Aorta (tissue), 5 donors: ENCODE measurements around the gene E2F2. TPM values are rescaled to one million over a fixed set of nuclear protein-coding genes. Genes with fewer than 3 reads are reported as not detected.

Source experiments
- ATAC-seq: fragments of 200-7000 bp; cut with Tn5 transposase; one replicate; pipeline ENCODE4 v1.9.1; 2022; ENCODE audit warnings: moderate library complexity; ENCODE audit not compliant: low FRiP score
- DNase-seq, 2 donors: peaks; one replicate each; pipeline ENCODE4 v3.0.0-alpha.2; 2020
- H3K27ac ChIP-seq, 2 donors: one replicate each; pipeline ENCODE4 v1.5.1; 2013; ENCODE audit warnings: low read length in 2 of 2, mild to moderate bottlenecking in 2 of 2, moderate library complexity in 2 of 2, control low read depth in 1 of 2, inconsistent platforms in 1 of 2, low read depth in 1 of 2
- H3K27me3 ChIP-seq, 2 donors: one replicate each; pipeline ENCODE4 v1.6.1; 2013; ENCODE audit warnings: control low read depth in 1 of 2, low read length in 1 of 2, mild to moderate bottlenecking in 1 of 2, moderate library complexity in 1 of 2; ENCODE audit not compliant: insufficient read depth in 2 of 2, control insufficient read depth in 1 of 2
- H3K36me3 ChIP-seq, 2 donors: one replicate each; pipeline ENCODE4 v1.6.1; 2013; ENCODE audit warnings: control low read depth in 1 of 2, low read length in 1 of 2, mild to moderate bottlenecking in 1 of 2; ENCODE audit not compliant: insufficient read depth in 2 of 2, control insufficient read depth in 1 of 2
- H3K4me1 ChIP-seq, 2 donors: one replicate each; pipeline ENCODE4 v1.6.1; 2013; ENCODE audit warnings: low read length in 2 of 2, control low read depth in 1 of 2, mild to moderate bottlenecking in 1 of 2, moderate library complexity in 1 of 2; ENCODE audit not compliant: insufficient read depth in 2 of 2, control insufficient read depth in 1 of 2
- H3K4me3 ChIP-seq, 2 donors: one replicate each; pipeline ENCODE4 v1.5.1; 2013; ENCODE audit warnings: low read length in 2 of 2, control low read depth in 1 of 2, mild to moderate bottlenecking in 1 of 2
- H3K9me3 ChIP-seq: one replicate; pipeline ENCODE4 v1.6.1; 2013; ENCODE audit warnings: mild to moderate bottlenecking, low read length; ENCODE audit not compliant: control insufficient read depth
- WGBS, 2 donors: extraction: QIAGEN DNeasy Blood & Tissue Kit; methylation state at CpG; one replicate each; pipeline ENCODE4 v1.1.7; 2013; 5-methylcytosine and 5-hydroxymethylcytosine counted together
- intact Hi-C, 2 donors: fragments of 100-400 bp; cut with DNase I; formaldehyde crosslinking; loops; one replicate each; pipeline versions ENCODE4 v1.14.2 to v1.15.0; 2022
- polyA plus RNA-seq, 2 donors: library from polyadenylated mRNA; stranded (reverse); fragments of 200-250 nt; gene quantifications; one replicate each; pipeline ENCODE4 v1.2.3, GENCODE V29; 2013
- total RNA-seq, 2 donors: library from RNA; stranded (reverse); fragmentation: NEBNext Ultra II Directional; extraction: Animal tissue kit (Norgen Biotek cat#: 25700); gene quantifications; one replicate each; pipeline ENCODE4 v1.2.1, GENCODE V29; 2021
- donor health status: healthy with polysubstance abuse.
- donor health status: Bipolar disorder and iron deficiency.
- donor health status: DM: no; HTN: no; CAD: no.
- donor health status: DM: no; HTN: no; CAD: no.
- donor health status: DM: yes; HTN: yes; CAD: no.

E2F2 gene
- total and polyA plus RNA-seq, 4 donors, result 0.42 to 0.96 (median 0.50) TPM; not detected in 1

GRCh38 chr1:23564529-23565122 is 33.6 kb upstream of the E2F2 start:
- Histone ChIP-seq H3K4me1 (peaks cover 0 to 5% of the 10 kb centered on the region in 2 donors), H3K27ac (peak overlapping the region; percentile 78 to 88), H3K4me3 (no peak overlapping the region), H3K27me3 (no peaks in the 10 kb centered on the region), H3K36me3 (no peaks in the 10 kb centered on the region), H3K9me3 (no peaks in the 10 kb centered on the region)
- WGBS, 2 donors, result 10 to 14% methylated on average over 10 of the region's 10 CpGs
- ATAC-seq (no peak), DNase-seq (no peak)
- intact Hi-C loops, result no loop called here

GRCh38 chr1:23563755-23564374 is 32.8 kb upstream of the E2F2 start:
- DNase-seq, result no peak
- H3K27me3 ChIP-seq, result no peaks in the 10 kb centered on the region
- H3K4me3 ChIP-seq, result no peak overlapping the region
- intact Hi-C loops, result no loop called here
- no peak for ATAC-seq
- H3K4me1 ChIP-seq, result peaks cover 0 to 5% of the 10 kb centered on the region in 2 donors
- H3K36me3 ChIP-seq, result no peaks in the 10 kb centered on the region
- 84 to 87% methylated on average over 3 of the region's 3 CpGs for WGBS, 2 donors
- H3K27ac ChIP-seq, result peak overlapping the region; percentile 78 to 88
- H3K9me3 ChIP-seq, result no peaks in the 10 kb centered on the region

- no peak for DNase-seq
- intact Hi-C loops, result no loop called here
- H3K36me3 ChIP-seq, result no peaks in the 10 kb centered on the region
- no peaks in the 10 kb centered on the region for H3K27me3 ChIP-seq
- no peaks in the 10 kb centered on the region for H3K9me3 ChIP-seq
- H3K27ac ChIP-seq, result peak overlapping the region; percentile 78 to 98
- 38 to 45% methylated on average over 9 of the region's 9 CpGs for WGBS, 2 donors
- peaks cover 0 to 5% of the 10 kb centered on the region in 2 donors for H3K4me1 ChIP-seq
- no peak overlapping the region for H3K4me3 ChIP-seq
- no peak for ATAC-seq
Measured at GRCh38 chr1:23563003-23563402, 32.0 kb upstream of the E2F2 start.

- ATAC-seq (peak; percentile 89), DNase-seq (peak; percentile 98 to 99)
- no peaks in the 10 kb centered on the region for H3K36me3 ChIP-seq
- intact Hi-C loops, result loop anchor here in 1 of 2 donors (1.0 kb wide), 1 partner anchor 15 kb away; no protein-coding TSS in a partner anchor
- H3K27me3 ChIP-seq, result no peaks in the 10 kb centered on the region
- no peak overlapping the region for H3K4me3 ChIP-seq
- WGBS, 2 donors, result 1% methylated on average over 19 of the region's 19 CpGs
- peak overlapping the region; percentile 84 to 100 for H3K27ac ChIP-seq
- no peaks in the 10 kb centered on the region for H3K9me3 ChIP-seq
- peaks cover 0 to 5% of the 10 kb centered on the region in 2 donors for H3K4me1 ChIP-seq
Measured at GRCh38 chr1:23562137-23562876, 31.3 kb upstream of the E2F2 start.

GRCh38 chr1:23561813-23562100 is 30.7 kb upstream of the E2F2 start:
- H3K27ac ChIP-seq, result peak overlapping the region; percentile 100
- peaks cover 0 to 5% of the 10 kb centered on the region in 2 donors for H3K4me1 ChIP-seq
- no peaks in the 10 kb centered on the region for H3K27me3 ChIP-seq
- intact Hi-C loops, result loop anchor here in 1 of 2 donors (1.0 kb wide), 1 partner anchor 16 kb away; no protein-coding TSS in a partner anchor
- WGBS, 2 donors, result 0 to 2% methylated on average over 2 of the region's 2 CpGs
- no peaks in the 10 kb centered on the region for H3K9me3 ChIP-seq
- no peaks in the 10 kb centered on the region for H3K36me3 ChIP-seq
- DNase-seq, result no peak
- H3K4me3 ChIP-seq, result peak overlapping the region in 1 of 2 donors; percentile 19
- no peak for ATAC-seq

- no peaks in the 10 kb centered on the region for H3K9me3 ChIP-seq
- H3K27ac ChIP-seq, result peak overlapping the region; percentile 100
- DNase-seq (no peak), ATAC-seq (no peak)
- WGBS, 2 donors, result 9 to 10% methylated on average over 6 of the region's 6 CpGs
- H3K36me3 ChIP-seq, result no peaks in the 10 kb centered on the region
- intact Hi-C loops, result no loop called here
- H3K4me1 ChIP-seq, result peaks cover 0 to 5% of the 10 kb centered on the region in 2 donors
- H3K4me3 ChIP-seq, result peak overlapping the region; percentile 2 to 73
- H3K27me3 ChIP-seq, result no peaks in the 10 kb centered on the region
Measured at GRCh38 chr1:23561076-23561812, 30.2 kb upstream of the E2F2 start.

- Histone ChIP-seq H3K9me3 (no peaks in the 10 kb centered on the region), H3K27me3 (no peaks in the 10 kb centered on the region), H3K4me3 (peak overlapping the region; percentile 40 to 73), H3K36me3 (no peaks in the 10 kb centered on the region), H3K27ac (peak overlapping the region; percentile 100), H3K4me1 (peaks cover 0 to 5% of the 10 kb centered on the region in 2 donors)
- ATAC-seq (no peak), DNase-seq (no peak)
- intact Hi-C loops, result loop anchor here in 1 of 2 donors (2.0 kb wide), 1 partner anchor 17 kb away; no protein-coding TSS in a partner anchor
- 2 to 3% methylated on average over 6 of the region's 6 CpGs for WGBS, 2 donors
Measured at GRCh38 chr1:23559985-23560741, 29.1 kb upstream of the E2F2 start.
